ENCODE results near the gene KLK1.

Gene KLK1

DNA sequence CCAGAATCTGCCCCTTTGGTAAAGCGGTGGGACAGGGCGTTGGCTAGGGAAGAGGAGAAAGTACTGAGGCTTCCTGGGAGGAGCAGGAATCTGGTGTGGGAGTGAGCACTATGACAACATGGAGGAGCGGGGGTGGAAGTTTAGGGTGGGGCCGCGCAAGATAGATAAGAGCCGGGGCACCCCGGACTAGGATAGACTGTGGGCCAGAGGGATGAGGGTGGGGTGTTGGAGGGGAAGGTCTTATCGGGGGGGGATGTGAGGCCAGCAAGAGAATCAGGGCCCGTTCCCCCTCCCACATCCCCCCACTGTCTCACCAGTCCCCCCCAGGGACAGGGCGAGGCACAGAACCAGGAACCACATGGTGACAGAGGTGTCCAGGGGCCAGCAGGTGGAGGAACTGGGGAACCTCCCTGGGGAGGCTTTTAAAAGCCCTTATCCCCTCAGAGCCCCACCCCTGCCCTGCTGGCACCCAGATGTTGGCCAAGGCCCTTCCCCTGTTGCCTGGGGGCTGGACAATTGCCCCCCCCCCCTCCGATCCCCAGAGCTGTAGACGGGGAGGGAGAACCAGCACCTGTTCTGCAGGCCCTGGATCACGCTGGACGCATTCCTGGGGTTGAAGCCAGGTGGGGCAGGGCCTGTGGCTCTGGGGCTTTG is at the start of gene KLK1:
Gene KLK1, minus strand, starts transcription at position 399 of the 654 bp plus-strand sequence. Its CDS starts 39 bp downstream, at position 360.
- DNase-seq = no peak

DNA sequence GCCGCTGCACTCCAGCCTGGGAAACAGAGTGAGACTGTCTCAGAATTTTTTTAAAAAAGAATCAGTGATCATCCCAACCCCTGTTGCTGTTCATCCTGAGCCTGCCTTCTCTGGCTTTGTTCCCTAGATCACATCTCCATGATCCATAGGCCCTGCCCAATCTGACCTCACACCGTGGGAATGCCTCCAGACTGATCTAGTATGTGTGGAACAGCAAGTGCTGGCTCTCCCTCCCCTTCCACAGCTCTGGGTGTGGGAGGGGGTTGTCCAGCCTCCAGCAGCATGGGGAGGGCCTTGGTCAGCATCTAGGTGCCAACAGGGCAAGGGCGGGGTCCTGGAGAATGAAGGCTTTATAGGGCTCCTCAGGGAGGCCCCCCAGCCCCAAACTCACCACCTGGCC is 49.5 kb upstream of the KLK1 start, which contains the start of gene KLK2:
Gene KLK2, plus strand, starts transcription at position 384 of the 400 bp plus-strand sequence. CDS start 35 bp downstream, outside the sequence.
- DNase-seq = no peak

DNA sequence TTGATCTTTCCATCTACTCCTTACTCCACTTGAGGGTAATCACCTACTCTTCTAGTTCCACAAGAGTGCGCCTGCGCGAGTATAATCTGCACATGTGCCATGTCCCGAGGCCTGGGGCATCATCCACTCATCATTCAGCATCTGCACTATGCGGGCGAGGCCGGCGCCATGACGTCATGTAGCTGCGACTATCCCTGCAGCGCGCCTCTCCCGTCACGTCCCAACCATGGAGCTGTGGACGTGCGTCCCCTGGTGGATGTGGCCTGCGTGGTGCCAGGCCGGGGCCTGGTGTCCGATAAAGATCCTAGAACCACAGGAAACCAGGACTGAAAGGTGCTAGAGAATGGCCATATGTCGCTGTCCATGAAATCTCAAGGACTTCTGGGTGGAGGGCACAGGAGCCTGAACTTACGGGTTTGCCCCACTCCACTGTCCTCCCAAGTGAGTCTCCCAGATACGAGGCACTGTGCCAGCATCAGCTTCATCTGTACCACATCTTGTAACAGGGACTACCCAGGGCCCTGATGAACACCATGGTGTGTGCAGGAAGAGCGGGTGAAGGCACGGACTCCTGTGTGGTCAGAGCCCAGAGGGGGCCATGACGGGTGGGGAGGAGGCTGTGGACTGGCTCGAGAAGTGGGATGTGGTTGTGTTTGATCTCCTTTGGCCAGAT is 47.0 kb upstream of the KLK1 start:
- DNase-seq = no peak

DNA sequence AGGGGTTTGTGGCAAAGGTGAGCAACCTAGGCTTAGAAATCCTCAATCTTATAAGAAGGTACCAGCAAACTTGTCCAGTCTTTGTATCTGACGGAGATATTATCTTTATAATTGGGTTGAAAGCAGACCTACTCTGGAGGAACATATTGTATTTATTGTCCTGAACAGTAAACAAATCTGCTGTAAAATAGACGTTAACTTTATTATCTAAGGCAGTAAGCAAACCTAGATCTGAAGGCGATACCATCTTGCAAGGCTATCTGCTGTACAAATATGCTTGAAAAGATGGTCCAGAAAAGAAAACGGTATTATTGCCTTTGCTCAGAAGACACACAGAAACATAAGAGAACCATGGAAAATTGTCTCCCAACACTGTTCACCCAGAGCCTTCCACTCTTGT is 45.9 kb upstream of the KLK1 start:
- no peak for DNase-seq

DNA sequence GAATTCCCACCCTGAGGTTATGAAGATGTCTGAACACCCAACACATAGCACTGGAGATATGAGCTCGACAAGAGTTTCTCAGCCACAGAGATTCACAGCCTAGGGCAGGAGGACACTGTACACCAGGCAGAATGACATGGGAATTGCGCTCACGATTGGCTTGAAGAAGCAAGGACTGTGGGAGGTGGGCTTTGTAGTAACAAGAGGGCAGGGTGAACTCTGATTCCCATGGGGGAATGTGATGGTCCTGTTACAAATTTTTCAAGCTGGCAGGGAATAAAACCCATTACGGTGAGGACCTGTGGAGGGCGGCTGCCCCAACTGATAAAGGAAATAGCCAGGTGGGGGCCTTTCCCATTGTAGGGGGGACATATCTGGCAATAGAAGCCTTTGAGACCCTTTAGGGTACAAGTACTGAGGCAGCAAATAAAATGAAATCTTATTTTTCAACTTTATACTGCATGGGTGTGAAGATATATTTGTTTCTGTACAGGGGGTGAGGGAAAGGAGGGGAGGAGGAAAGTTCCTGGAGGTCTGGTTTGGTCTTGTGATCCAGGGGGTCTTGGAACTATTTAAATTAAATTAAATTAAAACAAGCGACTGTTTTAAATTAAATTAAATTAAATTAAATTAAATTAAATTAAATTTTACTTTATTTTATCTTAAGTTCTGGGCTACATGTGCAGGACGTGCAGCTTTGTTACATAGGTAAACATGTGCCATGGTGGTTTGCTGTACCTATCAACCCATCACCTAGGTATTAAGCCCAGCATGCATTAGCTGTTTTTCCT is 38.1 kb upstream of the KLK1 start:
- no peak for DNase-seq

DNA sequence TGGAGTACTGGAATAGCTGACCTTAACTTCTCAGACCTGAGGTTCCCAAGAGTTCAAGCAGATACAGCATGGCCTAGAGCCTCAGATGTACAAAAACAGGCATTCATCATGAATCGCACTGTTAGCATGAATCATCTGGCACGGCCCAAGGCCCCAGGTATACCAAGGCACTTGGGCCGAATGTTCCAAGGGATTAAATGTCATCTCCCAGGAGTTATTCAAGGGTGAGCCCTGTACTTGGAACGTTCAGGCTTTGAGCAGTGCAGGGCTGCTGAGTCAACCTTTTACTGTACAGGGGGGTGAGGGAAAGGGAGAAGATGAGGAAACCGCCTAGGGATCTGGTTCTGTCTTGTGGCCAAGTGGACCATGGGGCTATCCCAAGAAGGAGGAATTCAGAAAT is 37.4 kb upstream of the KLK1 start:
- DNase-seq = no peak

DNA sequence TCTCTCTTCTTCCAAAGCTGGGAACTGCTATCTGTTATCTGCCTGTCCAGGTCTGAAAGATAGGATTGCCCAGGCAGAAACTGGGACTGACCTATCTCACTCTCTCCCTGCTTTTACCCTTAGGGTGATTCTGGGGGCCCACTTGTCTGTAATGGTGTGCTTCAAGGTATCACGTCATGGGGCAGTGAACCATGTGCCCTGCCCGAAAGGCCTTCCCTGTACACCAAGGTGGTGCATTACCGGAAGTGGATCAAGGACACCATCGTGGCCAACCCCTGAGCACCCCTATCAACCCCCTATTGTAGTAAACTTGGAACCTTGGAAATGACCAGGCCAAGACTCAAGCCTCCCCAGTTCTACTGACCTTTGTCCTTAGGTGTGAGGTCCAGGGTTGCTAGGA is 36.3 kb upstream of the KLK1 start:
- DNase-seq = no peak

DNA sequence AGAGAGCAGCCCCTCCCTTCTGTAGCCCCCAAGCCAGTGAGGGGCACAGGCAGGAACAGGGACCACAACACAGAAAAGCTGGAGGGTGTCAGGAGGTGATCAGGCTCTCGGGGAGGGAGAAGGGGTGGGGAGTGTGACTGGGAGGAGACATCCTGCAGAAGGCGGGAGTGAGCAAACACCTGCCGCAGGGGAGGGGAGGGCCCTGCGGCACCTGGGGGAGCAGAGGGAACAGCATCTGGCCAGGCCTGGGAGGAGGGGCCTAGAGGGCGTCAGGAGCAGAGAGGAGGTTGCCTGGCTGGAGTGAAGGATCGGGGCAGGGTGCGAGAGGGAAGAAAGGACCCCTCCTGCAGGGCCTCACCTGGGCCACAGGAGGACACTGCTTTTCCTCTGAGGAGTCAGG is 35.3 kb upstream of the KLK1 start:
- no peak for DNase-seq

DNA sequence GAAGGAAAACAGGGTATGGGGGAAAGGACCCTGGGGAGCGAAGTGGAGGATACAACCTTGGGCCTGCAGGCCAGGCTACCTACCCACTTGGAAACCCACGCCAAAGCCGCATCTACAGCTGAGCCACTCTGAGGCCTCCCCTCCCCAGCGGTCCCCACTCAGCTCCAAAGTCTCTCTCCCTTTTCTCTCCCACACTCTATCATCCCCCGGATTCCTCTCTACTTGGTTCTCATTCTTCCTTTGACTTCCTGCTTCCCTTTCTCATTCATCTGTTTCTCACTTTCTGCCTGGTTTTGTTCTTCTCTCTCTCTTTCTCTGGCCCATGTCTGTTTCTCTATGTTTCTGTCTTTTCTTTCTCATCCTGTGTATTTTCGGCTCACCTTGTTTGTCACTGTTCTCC is 33.8 kb upstream of the KLK1 start:
- DNase-seq = no peak

DNA sequence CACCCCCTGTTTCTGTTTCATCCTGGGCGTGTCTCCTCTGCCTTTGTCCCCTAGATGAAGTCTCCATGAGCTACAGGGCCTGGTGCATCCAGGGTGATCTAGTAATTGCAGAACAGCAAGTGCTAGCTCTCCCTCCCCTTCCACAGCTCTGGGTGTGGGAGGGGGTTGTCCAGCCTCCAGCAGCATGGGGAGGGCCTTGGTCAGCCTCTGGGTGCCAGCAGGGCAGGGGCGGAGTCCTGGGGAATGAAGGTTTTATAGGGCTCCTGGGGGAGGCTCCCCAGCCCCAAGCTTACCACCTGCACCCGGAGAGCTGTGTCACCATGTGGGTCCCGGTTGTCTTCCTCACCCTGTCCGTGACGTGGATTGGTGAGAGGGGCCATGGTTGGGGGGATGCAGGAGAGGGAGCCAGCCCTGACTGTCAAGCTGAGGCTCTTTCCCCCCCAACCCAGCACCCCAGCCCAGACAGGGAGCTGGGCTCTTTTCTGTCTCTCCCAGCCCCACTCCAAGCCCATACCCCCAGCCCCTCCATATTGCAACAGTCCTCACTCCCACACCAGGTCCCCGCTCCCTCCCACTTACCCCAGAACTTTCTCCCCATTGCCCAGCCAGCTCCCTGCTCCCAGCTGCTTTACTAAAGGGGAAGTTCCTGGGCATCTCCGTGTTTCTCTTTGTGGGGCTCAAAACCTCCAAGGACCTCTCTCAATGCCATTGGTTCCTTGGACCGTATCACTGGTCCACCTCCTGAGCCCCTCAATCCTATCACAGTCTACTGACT is 31.2 kb upstream of the KLK1 start, which contains the start of gene KLK3:
Gene KLK3, plus strand, starts transcription at position 280 of the 775 bp plus-strand sequence. Its CDS starts 41 bp downstream, at position 321.
- DNase-seq = no peak

DNA sequence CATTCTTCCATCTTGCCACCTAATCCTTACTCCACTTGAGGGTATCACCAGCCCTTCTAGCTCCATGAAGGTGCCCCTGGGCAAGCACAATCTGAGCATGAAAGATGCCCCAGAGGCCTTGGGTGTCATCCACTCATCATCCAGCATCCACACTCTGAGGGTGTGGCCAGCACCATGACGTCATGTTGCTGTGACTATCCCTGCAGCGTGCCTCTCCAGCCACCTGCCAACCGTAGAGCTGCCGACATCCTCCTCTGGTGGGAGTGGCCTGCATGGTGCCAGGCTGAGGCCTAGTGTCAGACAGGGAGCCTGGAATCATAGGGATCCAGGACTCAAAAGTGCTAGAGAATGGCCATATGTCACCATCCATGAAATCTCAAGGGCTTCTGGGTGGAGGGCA is 28.0 kb upstream of the KLK1 start:
- no peak for DNase-seq

DNA sequence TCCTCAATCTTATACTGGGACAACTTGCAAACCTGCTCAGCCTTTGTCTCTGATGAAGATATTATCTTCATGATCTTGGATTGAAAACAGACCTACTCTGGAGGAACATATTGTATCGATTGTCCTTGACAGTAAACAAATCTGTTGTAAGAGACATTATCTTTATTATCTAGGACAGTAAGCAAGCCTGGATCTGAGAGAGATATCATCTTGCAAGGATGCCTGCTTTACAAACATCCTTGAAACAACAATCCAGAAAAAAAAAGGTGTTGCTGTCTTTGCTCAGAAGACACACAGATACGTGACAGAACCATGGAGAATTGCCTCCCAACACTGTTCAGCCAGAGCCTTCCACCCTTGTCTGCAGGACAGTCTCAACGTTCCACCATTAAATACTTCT is 27.2 kb upstream of the KLK1 start:
- no peak for DNase-seq

DNA sequence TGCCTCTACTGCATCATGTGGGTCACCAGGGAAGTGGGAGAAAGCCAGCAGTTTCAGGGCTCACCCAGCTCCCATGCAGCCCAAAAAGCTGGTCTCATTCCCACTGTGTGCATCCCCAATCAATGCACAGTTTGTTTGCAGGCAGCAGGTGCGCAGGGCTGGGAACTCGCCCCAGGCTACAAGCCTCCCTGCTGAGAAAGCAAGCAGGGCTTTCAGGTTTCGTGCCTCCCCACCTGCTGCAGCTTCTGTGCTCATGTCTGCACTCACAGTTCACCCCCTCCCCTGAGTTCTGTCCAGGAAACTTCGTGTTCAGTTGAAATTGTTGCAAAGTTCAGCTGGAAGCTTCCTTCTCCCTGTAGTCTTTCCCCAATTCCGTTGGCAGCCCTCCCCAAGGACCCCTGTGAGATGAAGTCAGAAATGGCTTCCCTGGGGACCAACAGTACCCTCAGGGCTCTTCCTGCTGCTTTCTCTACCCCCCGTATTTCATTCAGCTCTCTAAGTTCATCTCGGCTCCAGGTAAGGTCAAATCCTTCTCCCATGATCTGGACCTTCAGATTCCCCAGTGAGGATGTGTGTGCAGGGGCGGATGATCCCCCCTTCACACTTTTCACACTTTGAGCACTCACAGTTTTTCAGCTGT is 20.8 kb upstream of the KLK1 start:
- DNase-seq = no peak

DNA sequence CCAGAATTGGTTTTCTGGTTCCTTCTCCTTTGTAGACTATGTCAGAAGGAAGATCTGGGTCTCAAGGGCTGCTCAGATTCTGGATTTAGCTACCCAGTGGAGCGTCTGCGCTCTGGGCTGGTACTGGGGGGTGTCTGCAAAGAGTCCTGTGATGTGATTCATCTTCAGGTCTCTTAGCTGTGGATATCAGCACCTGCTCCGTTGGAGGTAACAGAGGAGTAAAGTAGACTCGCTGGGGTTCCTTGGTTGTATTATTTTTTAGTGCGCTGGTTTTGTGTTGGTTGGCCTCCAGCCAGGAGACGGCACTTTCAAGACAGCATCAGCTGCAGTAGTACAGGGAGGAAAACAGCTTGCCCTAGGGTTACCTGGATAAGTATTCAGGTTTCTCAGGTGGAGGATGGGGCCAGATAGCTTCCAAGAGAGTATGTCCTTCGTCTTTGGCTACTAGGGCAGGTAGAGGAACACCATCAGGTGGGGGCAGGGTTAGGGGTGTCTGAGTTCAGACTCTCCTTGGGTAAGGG is 20.2 kb upstream of the KLK1 start:
- DNase-seq = no peak

DNA sequence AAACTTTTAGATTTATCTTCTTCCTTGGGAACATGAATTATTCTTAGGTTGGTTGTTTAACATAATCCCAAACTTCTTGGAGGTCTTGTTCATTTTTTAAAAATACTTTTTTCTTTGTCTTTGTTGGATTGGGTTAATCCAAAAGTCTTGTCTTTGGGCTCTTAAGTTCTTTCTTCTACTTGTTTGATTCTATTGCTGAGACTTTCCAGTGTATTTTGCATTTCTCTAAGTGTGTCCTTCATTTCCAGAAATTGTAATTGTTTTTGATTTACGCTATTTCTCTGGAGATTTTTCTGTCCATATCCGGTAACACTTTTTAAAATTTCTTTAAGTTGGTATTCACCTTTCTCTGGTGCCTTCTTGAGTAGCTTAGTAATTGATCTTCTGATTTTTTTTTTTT is 19.6 kb upstream of the KLK1 start:
- no peak for DNase-seq

DNA sequence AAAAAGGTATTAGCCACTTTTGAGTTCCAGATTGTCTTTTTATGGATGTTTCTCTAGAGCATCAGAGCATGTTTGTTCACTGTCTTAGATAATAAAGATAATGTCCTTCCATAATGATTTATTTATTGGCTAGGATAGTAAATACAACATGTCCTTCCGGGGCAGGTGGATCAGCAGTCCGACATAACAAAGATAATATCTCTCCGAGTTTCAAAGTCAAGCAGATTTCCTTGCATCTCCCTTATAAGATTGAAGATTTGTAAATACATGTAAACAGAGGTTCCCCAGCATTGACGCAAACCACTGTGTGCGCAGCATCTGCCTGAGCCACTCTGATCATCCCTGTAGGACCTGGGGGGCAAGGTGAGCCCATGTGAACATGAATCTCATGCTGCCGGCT is 18.5 kb upstream of the KLK1 start:
- DNase-seq = no peak

DNA sequence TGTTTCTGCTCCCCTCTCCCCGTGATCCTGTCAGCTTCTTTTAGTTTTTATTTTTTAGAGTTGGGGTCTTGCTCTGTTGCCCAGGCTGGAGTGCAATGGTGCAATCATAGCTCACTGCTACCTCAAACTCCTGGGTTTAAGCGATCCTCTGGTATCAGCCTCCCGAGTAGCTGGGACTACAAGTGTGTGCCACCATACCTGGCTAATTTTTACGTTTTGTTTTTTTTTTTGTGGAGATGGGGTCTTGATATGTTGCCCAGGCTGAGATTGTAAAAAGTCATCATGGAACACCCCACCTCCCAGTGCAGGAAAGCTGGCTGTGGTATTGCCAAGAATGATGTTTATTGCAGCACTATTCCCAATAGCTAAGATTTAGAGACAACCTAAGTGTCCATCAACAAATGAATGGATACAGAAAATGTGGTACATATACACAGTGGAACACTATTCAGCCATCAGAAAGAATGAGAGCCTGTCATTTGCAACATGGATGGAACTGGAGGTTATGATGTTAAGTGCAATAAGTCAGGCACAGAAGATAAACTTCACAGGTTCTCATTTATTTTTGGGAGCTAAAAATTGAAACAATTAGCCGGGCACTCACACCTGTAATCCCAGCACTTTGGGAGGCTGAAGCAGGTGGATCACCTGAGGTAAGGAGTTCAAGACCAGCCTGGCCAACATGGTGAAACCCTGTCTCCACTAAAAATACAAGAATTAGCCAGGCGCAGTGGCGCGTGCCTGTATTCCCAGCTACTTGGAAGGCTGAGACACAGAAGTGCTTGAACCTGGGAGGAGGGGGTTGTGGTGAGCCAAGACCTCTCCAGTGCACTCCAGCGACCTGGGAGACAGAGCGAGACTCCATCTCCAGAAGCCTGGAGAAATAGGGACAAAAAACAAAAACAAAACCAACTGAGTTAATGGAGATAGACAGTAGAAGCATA is 16.4 kb upstream of the KLK1 start:
- DNase-seq = no peak

DNA sequence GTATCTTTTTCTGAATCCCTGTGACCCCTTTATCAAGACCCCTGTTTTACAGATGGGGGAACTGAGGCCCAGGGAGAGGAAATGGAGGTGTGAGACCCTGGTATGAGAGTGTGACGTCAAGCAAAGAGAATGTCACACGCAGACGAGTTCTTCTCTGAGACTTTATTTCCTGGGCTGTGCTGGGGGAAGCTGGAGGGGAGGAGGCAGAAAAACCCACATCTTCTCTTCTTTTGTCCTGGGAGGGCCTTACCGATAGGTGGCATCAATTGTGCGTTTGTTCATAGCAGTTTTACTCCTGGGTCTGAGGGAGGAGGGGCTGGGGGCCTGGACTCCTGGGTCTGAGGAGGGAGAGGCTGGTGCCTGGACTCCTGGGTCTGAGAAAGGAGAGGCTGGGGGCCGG is 14.7 kb upstream of the KLK1 start:
- no peak for DNase-seq

DNA sequence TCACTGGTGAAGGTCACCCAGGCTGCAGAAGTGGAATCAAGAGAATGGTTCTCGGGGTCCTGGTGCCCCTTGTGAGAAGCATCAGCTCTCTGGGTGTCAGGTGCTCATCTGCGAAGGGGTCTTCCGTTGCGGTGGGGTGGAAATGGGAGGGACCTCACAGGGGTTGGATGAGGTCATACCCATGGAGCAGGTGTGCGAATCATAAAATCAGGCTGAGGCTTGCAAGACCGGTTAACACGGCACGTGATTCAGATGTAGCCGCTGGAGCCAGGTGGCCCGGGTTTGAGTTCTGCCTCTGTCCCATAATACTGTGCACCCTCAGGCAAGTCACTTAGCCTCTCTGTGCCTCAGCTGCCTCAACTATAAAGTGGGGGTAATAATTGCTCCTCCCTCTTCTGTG is 13.7 kb upstream of the KLK1 start:
- DNase-seq = no peak

DNA sequence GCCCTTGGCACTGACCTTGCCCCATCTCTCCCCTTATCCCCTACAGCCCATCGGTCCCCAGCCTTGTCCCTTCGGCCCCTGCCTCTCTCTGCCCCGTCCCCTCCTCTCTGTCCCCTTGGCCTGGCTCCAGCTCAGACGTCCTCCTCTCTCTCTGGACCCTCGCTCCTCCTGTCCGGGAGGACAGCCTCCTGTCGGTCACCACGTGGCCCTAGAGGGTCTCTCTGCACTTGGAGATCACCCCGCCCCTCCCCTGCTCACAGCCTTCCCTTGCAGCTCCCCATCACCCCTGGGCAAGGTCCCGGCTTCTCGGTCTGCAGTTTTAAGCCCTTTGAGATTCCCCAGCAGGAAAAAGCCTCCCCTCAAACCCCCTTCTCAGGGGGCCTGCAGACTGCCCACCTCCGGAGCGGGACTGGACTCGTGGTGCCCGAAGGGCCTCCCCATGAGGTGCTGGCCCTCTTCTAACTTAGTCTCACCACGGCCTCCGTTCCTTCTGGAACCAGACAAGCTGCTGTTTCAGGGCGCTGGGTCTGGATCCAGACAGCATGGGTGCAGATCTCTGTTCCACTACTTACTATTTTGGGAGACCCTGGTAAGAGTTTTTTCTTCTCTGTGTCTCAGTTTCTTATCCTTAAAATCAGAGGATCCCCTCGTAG is 13.1 kb upstream of the KLK1 start:
- DNase-seq = no peak

Data from CD4-positive, alpha-beta T cell treated with Interleukin-15 for 1 hour (primary cell).